GM19099 (cell line): ENCODE results near the gene ANKRD6.

ENCODE experiments used
- POLR2A ChIP-seq: IDR thresholded peaks from 3 replicates; pipeline ENCODE4 v1.6.1; 2011; ENCODE audit warnings: low read depth; ENCODE audit not compliant: insufficient read length; ENCODE audit errors: extremely low read depth

Gene ANKRD6

GRCh38 chr6:89439014-89439413 is 6.1 kb downstream of the ANKRD6 start:
- no peak for TF ChIP-seq POLR2A

- no peak for TF ChIP-seq POLR2A
Measured at GRCh38 chr6:89440200-89440599, 7.2 kb downstream of the ANKRD6 start.

GRCh38 chr6:89443658-89444057 is 10.7 kb downstream of the ANKRD6 start:
- TF ChIP-seq POLR2A = no peak

- TF ChIP-seq POLR2A = no peak
Measured at GRCh38 chr6:89449193-89449592, 16.2 kb downstream of the ANKRD6 start.

- no peak for TF ChIP-seq POLR2A
Measured at GRCh38 chr6:89452281-89452680, 19.3 kb downstream of the ANKRD6 start.

GRCh38 chr6:89454300-89454699 is 21.3 kb downstream of the ANKRD6 start:
- no peak for TF ChIP-seq POLR2A

- no peak for TF ChIP-seq POLR2A
Measured at GRCh38 chr6:89458704-89459103, 25.8 kb downstream of the ANKRD6 start.

- TF ChIP-seq POLR2A = no peak
Measured at GRCh38 chr6:89459501-89459900, 26.5 kb downstream of the ANKRD6 start.

GRCh38 chr6:89460713-89461112 is 27.8 kb downstream of the ANKRD6 start:
- TF ChIP-seq POLR2A = no peak

GRCh38 chr6:89462503-89462902 is 29.6 kb downstream of the ANKRD6 start:
- TF ChIP-seq POLR2A = no peak

GRCh38 chr6:89464295-89464694 is 31.3 kb downstream of the ANKRD6 start:
- TF ChIP-seq POLR2A = no peak

GRCh38 chr6:89467437-89467836 is 34.5 kb downstream of the ANKRD6 start:
- TF ChIP-seq POLR2A = no peak

GRCh38 chr6:89468998-89469397 is 36.0 kb downstream of the ANKRD6 start:
- no peak for TF ChIP-seq POLR2A

GRCh38 chr6:89471287-89471867 is 38.4 kb downstream of the ANKRD6 start:
- no peak for TF ChIP-seq POLR2A

GRCh38 chr6:89475101-89475500 is 42.1 kb downstream of the ANKRD6 start:
- no peak for TF ChIP-seq POLR2A

GRCh38 chr6:89475634-89476033 is 42.7 kb downstream of the ANKRD6 start:
- no peak for TF ChIP-seq POLR2A

- TF ChIP-seq POLR2A = no peak
Measured at GRCh38 chr6:89479897-89480296, 46.9 kb downstream of the ANKRD6 start.
